Osteocyte (in vitro differentiated cells): Measurements from ENCODE around the gene DLG2. TPM values are rescaled to one million over a fixed set of nuclear protein-coding genes. Genes with fewer than 3 reads are reported as not detected.

Experiments used
- DNase-seq: peaks from one replicate; pipeline ENCODE4 v3.0.0; 2021; ENCODE audit warnings: mixed read lengths; ENCODE audit not compliant: unreplicated experiment; ENCODE audit errors: extremely low spot score
- H3K27ac Mint-ChIP-seq: one replicate; pipeline ENCODE4 v1.8.0; 2021; ENCODE audit warnings: mild to moderate bottlenecking, mixed read lengths; ENCODE audit not compliant: unreplicated experiment
- H3K27me3 Mint-ChIP-seq: one replicate; pipeline ENCODE4 v1.8.0; 2021; ENCODE audit warnings: mixed read lengths; ENCODE audit not compliant: unreplicated experiment
- H3K36me3 Mint-ChIP-seq: one replicate; pipeline ENCODE4 v1.8.0; 2021; ENCODE audit warnings: mixed read lengths; ENCODE audit not compliant: unreplicated experiment
- H3K4me1 Mint-ChIP-seq: one replicate; pipeline ENCODE4 v1.8.0; 2021; ENCODE audit warnings: mixed read lengths; ENCODE audit not compliant: unreplicated experiment
- H3K4me3 Mint-ChIP-seq: one replicate; pipeline ENCODE4 v1.8.0; 2021; ENCODE audit warnings: mild to moderate bottlenecking, moderate library complexity, mixed read lengths; ENCODE audit not compliant: unreplicated experiment
- H3K9me3 Mint-ChIP-seq: one replicate; pipeline ENCODE4 v1.8.0; 2021; ENCODE audit warnings: mixed read lengths; ENCODE audit not compliant: unreplicated experiment
- total RNA-seq: library from RNA; stranded (reverse); gene quantifications from 2 replicates; pipeline ENCODE4 v1.2.1, GENCODE V29; 2021
- TF ChIP-seq, protein P1 (sequence below): fragments of 200-600 bp; sonication (generic); IDR thresholded peaks from 2 replicates; pipeline ENCODE4 v1.5.0; 2021; ENCODE audit warnings: antibody characterized with exemption, mild to moderate bottlenecking, moderate library complexity

The DLG2 gene
- total RNA-seq, 1 donor from 2014 or later, result 2.1 TPM

DNA sequence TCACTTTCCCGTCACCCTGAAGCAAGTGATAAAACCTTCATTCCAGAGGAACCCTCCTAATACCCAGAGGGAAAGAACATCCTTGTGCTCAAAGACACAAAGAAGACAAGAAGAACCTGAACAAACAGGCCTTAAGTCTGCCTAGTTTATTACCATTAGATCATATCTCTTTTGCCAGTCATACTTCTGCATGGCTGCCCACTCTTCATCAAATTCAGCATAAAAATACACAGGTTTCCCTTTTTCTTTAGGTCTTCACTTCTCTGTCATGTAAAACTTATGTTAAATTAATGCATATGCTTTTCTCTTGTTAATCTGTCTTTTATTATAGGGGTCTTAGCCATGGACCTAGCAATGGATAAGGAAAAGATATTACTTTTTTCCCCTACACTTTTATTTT lies 459.7 kb downstream of the DLG2 start:
- H3K9me3 Mint-ChIP-seq, result peaks cover 4% of the 10 kb centered on the region
- H3K4me3 Mint-ChIP-seq, result no peak overlapping the region
- H3K36me3 Mint-ChIP-seq, result no peaks in the 10 kb centered on the region
- H3K27me3 Mint-ChIP-seq, result no peaks in the 10 kb centered on the region
- no peak for DNase-seq
- no peak overlapping the region for H3K27ac Mint-ChIP-seq
- TF ChIP-seq, protein P1, sequence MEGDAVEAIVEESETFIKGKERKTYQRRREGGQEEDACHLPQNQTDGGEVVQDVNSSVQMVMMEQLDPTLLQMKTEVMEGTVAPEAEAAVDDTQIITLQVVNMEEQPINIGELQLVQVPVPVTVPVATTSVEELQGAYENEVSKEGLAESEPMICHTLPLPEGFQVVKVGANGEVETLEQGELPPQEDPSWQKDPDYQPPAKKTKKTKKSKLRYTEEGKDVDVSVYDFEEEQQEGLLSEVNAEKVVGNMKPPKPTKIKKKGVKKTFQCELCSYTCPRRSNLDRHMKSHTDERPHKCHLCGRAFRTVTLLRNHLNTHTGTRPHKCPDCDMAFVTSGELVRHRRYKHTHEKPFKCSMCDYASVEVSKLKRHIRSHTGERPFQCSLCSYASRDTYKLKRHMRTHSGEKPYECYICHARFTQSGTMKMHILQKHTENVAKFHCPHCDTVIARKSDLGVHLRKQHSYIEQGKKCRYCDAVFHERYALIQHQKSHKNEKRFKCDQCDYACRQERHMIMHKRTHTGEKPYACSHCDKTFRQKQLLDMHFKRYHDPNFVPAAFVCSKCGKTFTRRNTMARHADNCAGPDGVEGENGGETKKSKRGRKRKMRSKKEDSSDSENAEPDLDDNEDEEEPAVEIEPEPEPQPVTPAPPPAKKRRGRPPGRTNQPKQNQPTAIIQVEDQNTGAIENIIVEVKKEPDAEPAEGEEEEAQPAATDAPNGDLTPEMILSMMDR, result no peak
- no peaks in the 10 kb centered on the region for H3K4me1 Mint-ChIP-seq

DNA sequence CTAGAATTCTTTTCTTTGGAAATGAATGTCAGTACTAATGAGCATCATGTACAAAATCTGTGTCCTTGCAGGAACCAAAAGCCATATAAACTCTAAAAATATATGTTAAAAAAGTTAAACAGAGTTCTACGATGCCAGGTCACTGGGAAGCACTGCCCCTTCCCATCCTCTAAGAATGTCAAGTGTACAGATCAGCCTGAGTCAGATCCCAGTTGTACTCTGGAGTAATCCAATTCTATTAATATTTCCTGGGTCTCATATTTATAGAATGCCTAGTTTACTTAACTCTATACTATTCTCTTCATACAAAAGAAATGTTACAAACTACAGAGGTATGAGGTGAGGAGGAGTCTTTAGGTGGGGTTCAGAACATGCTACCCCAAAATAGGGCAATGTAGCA lies 460.1 kb downstream of the DLG2 start:
- TF ChIP-seq, protein P1, result no peak
- Mint-ChIP-seq H3K27ac (no peak overlapping the region), H3K36me3 (no peaks in the 10 kb centered on the region), H3K4me1 (no peaks in the 10 kb centered on the region), H3K27me3 (no peaks in the 10 kb centered on the region), H3K9me3 (peaks cover under 1% of the 10 kb centered on the region), H3K4me3 (no peak overlapping the region)
- DNase-seq, result no peak

DNA sequence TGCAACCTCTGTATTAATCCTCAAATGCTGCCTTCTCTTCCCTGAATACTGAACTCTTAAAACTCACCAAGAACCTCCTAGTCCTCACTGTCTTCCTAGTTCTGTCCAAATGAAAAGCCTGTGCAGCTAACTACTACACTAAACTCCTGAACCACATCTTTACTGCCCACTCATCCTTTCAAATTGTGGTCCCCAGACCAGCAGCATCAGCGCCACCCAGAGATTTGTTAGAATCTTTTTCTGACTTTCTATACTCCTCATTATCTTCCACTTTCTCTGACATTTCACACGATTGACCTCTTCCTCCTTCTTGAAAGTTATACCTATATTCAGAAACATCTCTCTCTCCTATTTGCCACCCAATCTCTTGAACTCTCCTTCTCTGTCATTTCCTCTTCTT lies 461.3 kb downstream of the DLG2 start:
- Mint-ChIP-seq H3K4me1 (no peaks in the 10 kb centered on the region), H3K27me3 (no peaks in the 10 kb centered on the region), H3K4me3 (no peak overlapping the region), H3K9me3 (no peaks in the 10 kb centered on the region), H3K27ac (no peak overlapping the region), H3K36me3 (no peaks in the 10 kb centered on the region)
- TF ChIP-seq, protein P1, result no peak
- DNase-seq, result no peak

DNA sequence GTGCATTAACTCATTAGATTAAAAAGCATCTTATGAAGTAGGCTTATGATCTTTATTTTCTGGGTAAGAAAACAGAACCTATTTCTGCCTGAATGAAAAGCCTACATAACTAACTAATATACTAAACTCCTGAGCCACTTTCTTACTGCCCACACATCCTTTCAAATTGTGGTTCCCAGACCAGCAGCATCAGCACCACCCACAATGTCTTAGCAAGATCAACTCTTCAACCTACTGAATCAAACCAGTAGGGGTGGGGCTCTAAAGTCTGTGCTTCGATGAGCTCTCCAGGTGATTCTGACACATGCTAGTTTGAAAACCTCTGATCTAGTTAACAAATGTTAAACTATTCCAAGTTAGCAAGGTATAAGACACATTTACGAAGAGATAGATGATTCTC lies 462.4 kb downstream of the DLG2 start:
- Mint-ChIP-seq H3K4me1 (no peaks in the 10 kb centered on the region), H3K4me3 (no peak overlapping the region), H3K27ac (no peak overlapping the region), H3K27me3 (no peaks in the 10 kb centered on the region), H3K9me3 (no peaks in the 10 kb centered on the region), H3K36me3 (no peaks in the 10 kb centered on the region)
- no peak for DNase-seq
- TF ChIP-seq, protein P1, result no peak

DNA sequence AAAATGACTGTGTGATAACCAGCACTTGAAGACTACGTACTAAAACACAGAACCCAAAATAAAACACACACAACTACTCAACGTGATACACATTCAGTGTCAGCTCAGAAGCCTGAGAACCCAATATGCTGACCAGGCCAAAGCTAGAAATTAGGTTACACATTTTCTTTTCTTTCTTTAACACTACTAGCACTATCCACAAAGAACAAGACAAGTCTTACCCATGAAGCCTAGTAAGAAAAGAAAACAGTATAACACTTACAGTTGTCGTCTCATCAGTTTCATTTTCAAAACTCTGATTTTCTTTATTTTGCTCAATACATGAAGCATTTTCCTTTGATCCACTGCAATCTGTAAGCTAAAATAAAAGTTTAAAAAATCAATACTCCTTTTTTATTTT lies 472.9 kb downstream of the DLG2 start:
- DNase-seq, result no peak
- no peaks in the 10 kb centered on the region for H3K4me1 Mint-ChIP-seq
- H3K36me3 Mint-ChIP-seq, result no peaks in the 10 kb centered on the region
- H3K4me3 Mint-ChIP-seq, result no peak overlapping the region
- no peak overlapping the region for H3K27ac Mint-ChIP-seq
- no peaks in the 10 kb centered on the region for H3K27me3 Mint-ChIP-seq
- TF ChIP-seq, protein P1, result no peak
- H3K9me3 Mint-ChIP-seq, result peaks cover 16% of the 10 kb centered on the region
